Ascending aorta (tissue), 2 donors: Measurements from ENCODE around the gene WDR89. TPM values are rescaled to one million over a fixed set of nuclear protein-coding genes. Genes with fewer than 3 reads are reported as not detected.
"Not testable (repeated sequence)": the region's sequence is repeated elsewhere in the genome, so short reads cannot be mapped to it uniquely, and the experiment has no call there.

Source experiments
- DNase-seq, 2 donors: peaks; one replicate each; pipeline ENCODE4 v3.0.0-alpha.2; 2019; ENCODE audit warnings: low spot score in 2 of 2
- H3K27ac ChIP-seq, 2 donors: fragments of 200-600 bp; sonication (generic); one replicate each; pipeline ENCODE4 v1.5.1; 2016 to 2017; ENCODE audit warnings: mild to moderate bottlenecking in 1 of 2
- H3K27me3 ChIP-seq: fragments of 200-600 bp; sonication (generic); one replicate; pipeline ENCODE4 v1.5.1; 2017
- H3K36me3 ChIP-seq, 2 donors: fragments of 200-600 bp; sonication (generic); one replicate each; pipeline ENCODE4 v1.5.1; 2016
- H3K4me1 ChIP-seq, 2 donors: fragments of 200-600 bp; sonication (generic); one replicate each; pipeline ENCODE4 v1.5.1; 2016 to 2017; ENCODE audit warnings: mild to moderate bottlenecking in 1 of 2
- H3K4me3 ChIP-seq, 2 donors: fragments of 200-600 bp; sonication (generic); one replicate each; pipeline ENCODE4 v1.5.1; 2016 to 2017; ENCODE audit warnings: mild to moderate bottlenecking in 1 of 2
- H3K9me3 ChIP-seq, 2 donors: fragments of 200-600 bp; sonication (generic); one replicate each; pipeline ENCODE4 v1.5.1; 2016
- intact Hi-C: fragments of 100-400 bp; cut with DNase I; formaldehyde crosslinking; loops from one replicate; pipeline ENCODE4 v1.15.1; 2023
- total RNA-seq: library from RNA; depleted of rRNA; stranded (reverse); fragments of >200 nt; gene quantifications from one replicate; pipeline ENCODE4 v1.1.0, GENCODE V29; 2016
- TF ChIP-seq, protein P1 (sequence below), 3 experiments: fragments of 200-600 bp in 2 of 3; fragments of 450-650 bp in 1 of 3; sonication (generic) in 2 of 3; IDR thresholded peaks; one replicate each; pipeline ENCODE4 v1.5.1; 2016 to 2019; ENCODE audit warnings: antibody characterized with exemption in 3 of 3, mild to moderate bottlenecking in 1 of 3, moderate library complexity in 1 of 3

Gene WDR89
- total RNA-seq, 1 donor from 2014 or later: not detected

DNA sequence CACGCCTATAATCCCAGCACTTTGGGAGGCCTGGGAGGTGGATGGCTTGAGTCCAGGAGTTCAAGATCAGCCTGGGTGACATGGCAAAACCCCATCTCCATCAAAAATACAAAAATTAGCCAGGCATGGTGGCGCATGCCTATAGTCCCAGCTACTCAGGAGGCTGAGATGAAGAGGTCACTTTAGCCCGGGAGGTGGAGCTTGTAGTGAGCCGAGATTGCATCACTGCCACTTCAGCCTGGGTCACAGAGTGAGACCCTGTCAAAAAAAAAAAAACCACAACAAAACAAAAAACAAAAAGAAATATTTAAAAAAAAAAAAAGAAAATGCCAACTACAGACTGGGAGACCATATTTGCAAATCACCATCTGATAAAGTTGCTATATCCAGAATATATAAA is 17.5 kb downstream of the WDR89 start:
- Histone ChIP-seq H3K4me1 (no peaks in the 10 kb centered on the region), H3K36me3 (peaks cover 0 to 4% of the 10 kb centered on the region in 2 donors), H3K27ac (no peak overlapping the region), H3K9me3 (no peaks in the 10 kb centered on the region), H3K27me3 (no peaks in the 10 kb centered on the region), H3K4me3 (no peak overlapping the region)
- no peak for DNase-seq
- intact Hi-C loops: no loop called here
- TF ChIP-seq, protein P1, sequence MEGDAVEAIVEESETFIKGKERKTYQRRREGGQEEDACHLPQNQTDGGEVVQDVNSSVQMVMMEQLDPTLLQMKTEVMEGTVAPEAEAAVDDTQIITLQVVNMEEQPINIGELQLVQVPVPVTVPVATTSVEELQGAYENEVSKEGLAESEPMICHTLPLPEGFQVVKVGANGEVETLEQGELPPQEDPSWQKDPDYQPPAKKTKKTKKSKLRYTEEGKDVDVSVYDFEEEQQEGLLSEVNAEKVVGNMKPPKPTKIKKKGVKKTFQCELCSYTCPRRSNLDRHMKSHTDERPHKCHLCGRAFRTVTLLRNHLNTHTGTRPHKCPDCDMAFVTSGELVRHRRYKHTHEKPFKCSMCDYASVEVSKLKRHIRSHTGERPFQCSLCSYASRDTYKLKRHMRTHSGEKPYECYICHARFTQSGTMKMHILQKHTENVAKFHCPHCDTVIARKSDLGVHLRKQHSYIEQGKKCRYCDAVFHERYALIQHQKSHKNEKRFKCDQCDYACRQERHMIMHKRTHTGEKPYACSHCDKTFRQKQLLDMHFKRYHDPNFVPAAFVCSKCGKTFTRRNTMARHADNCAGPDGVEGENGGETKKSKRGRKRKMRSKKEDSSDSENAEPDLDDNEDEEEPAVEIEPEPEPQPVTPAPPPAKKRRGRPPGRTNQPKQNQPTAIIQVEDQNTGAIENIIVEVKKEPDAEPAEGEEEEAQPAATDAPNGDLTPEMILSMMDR (IDR thresholded peaks at IDR 0.05): no peak

DNA sequence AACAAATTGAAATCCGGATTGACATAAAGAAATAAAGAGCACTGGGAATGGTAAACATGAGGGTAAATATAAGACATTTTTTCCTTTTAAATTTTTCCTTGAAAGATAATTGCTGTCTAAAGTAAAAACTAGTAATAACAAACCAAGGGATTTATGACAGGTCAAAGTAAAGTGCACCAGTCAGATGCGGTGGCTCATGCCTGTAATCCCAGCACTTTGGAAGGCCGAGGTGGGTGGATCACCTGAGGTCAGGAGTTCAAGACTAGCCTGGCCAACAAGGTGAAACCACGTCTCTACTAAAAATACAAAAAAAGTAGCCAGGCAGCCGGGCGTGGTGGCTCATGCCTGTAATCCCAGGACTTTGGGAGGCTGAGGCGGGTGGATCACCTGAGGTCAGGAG is 19.7 kb downstream of the WDR89 start:
- H3K9me3 ChIP-seq, DNase-seq, H3K36me3 ChIP-seq, H3K4me3 ChIP-seq, intact Hi-C loops, H3K27me3 ChIP-seq, H3K4me1 ChIP-seq, H3K27ac ChIP-seq: not testable (repeated sequence)

DNA sequence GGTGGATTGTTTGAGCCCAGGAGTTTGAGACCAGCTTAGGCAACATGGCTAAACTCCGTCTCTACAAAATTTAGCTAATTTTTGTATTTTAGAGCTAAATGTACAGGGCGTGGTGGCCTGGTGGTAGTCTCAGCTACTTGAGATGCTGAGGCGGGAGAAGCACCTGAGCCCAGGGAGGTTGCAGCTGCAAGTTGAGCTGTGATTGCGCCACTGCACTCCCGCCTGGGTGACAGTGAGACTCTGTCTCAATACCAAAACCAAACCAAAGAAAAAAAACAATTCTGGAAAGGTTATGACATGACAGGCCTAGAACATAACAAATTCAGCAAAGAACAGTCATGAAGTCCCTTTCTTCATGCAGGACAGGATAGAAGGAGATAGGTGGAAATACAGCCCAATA is 25.7 kb downstream of the WDR89 start:
- TF ChIP-seq, protein P1 (IDR thresholded peaks at IDR 0.05): no peak
- no peaks in the 10 kb centered on the region for H3K9me3 ChIP-seq
- DNase-seq: no peak
- peaks cover 4 to 11% of the 10 kb centered on the region in 2 donors for H3K4me1 ChIP-seq
- peak overlapping the region in 1 of 2 donors; percentile 69 for H3K27ac ChIP-seq
- H3K4me3 ChIP-seq: no peak overlapping the region
- intact Hi-C loops: no loop called here
- H3K36me3 ChIP-seq: peaks cover 0 to 5% of the 10 kb centered on the region in 2 donors
- no peaks in the 10 kb centered on the region for H3K27me3 ChIP-seq

DNA sequence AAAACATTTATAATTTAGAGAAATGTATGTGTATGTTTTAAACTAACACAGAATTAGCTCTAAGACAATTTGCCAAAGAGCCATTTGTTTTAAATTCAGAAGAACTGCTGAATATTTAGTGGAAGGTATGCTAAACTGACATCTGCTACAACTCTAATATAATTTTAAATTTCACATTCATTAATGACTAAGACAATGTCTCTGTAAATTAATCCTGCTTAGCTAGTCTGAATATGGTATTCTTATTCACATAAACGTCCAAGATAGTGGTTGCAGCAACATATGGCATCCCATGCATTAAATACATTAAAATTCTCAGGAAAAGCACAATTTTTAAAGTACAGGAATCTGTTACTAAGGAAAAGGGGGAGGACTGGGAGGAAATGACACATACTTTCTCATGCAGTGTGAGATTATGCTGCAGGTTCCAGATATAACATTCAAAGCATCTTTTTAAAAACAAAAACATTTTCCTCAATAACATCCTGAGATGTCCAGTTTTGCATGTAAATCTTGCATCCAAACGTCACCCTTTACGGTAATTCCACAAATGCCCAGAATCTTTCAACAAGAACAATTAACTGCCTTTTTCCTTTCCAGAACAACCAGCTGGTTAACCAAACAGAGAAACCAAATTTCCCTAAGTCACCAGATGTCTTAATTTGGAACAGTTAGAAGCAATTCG is 26.9 kb downstream of the WDR89 start:
- Histone ChIP-seq H3K9me3 (no peaks in the 10 kb centered on the region), H3K4me1 (peaks cover 4 to 11% of the 10 kb centered on the region in 2 donors), H3K27ac (peak overlapping the region; percentile 47 to 69), H3K36me3 (peaks cover 0 to 5% of the 10 kb centered on the region in 2 donors), H3K27me3 (no peaks in the 10 kb centered on the region), H3K4me3 (no peak overlapping the region)
- intact Hi-C loops: no loop called here
- TF ChIP-seq, protein P1 (IDR thresholded peaks at IDR 0.05): no peak
- no peak for DNase-seq

DNA sequence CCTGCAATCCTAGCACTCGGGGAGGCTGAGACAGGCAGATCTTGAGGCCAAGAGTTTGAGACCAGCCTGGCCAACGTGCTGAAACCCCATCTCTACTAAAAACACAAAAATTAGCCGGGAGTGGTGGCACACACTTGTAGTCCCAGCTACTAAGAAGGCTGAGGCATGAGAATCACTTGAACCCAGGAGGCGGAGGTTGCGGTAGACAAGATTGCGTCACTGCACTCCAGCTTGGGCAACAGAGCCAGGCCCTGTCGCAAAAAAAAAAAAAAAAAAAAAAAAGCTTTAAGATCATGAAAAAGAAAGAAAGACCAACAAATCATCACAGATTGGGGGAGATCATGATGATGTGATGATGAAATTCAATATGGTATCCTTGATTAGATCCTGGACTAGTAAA is 30.6 kb downstream of the WDR89 start:
- H3K27ac ChIP-seq: no peak overlapping the region
- peaks cover 4 to 11% of the 10 kb centered on the region in 2 donors for H3K4me1 ChIP-seq
- no peak for DNase-seq
- intact Hi-C loops: no loop called here
- H3K27me3 ChIP-seq: no peaks in the 10 kb centered on the region
- no peaks in the 10 kb centered on the region for H3K9me3 ChIP-seq
- H3K4me3 ChIP-seq: no peak overlapping the region
- TF ChIP-seq, protein P1 (IDR thresholded peaks at IDR 0.05): no peak
- H3K36me3 ChIP-seq: no peaks in the 10 kb centered on the region

DNA sequence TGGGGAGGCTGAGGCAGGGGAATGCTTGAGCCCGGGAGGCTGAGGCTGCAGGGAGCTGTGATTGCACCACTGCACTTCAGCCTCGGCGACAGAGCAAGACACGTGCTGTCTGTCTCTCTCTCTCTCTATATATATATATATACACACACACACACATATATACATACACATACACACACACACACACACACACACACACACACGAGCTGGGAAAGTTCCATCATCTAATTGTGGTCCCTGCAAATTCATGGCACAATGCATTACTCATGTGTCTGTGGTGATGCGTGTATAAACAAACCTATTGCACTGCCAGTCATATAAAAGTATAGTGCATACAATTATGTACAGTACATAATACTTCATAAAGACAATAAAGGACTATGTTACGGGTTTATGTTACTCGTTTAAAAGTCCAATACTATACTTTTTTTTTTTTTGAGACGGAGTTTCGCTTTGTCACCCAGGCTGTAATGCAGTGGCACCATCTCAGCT is 36.6 kb downstream of the WDR89 start:
- no peak for DNase-seq
- no peaks in the 10 kb centered on the region for H3K27me3 ChIP-seq
- peaks cover 0 to 11% of the 10 kb centered on the region in 2 donors for H3K36me3 ChIP-seq
- no peaks in the 10 kb centered on the region for H3K4me1 ChIP-seq
- TF ChIP-seq, protein P1 (IDR thresholded peaks at IDR 0.05): no peak
- intact Hi-C loops: no loop called here
- no peak overlapping the region for H3K27ac ChIP-seq
- no peaks in the 10 kb centered on the region for H3K9me3 ChIP-seq
- no peak overlapping the region for H3K4me3 ChIP-seq
